Heart left ventricle (tissue), 16 donors: Measurements from ENCODE around the gene SLIT1. TPM values are rescaled to one million over a fixed set of nuclear protein-coding genes. Genes with fewer than 3 reads are reported as not detected.

Experiments used
- ATAC-seq, 4 donors: fragments of 200-7000 bp; cut with Tn5 transposase; one replicate each; pipeline ENCODE4 v1.9.1; 2020 to 2022; ENCODE audit warnings: moderate library complexity in 4 of 4, mild to moderate bottlenecking in 3 of 4, moderate number of reproducible peaks in 1 of 4
- DNase-seq, 5 donors: peaks; one replicate each; pipeline ENCODE4 v3.0.0-alpha.2; 2020
- H3K27ac ChIP-seq, 12 donors: fragments of 200-600 bp; sonication (generic) in 4 of 12; one replicate each; pipeline versions ENCODE4 v1.5.0 to v1.8.0; 2016 to 2022; ENCODE audit warnings: mild to moderate bottlenecking in 2 of 12
- H3K27me3 ChIP-seq, 9 donors: fragments of 200-600 bp; sonication (generic) in 2 of 9; one replicate each; pipeline versions ENCODE4 v1.5.1 to v1.8.0; 2016 to 2022; ENCODE audit warnings: mild to moderate bottlenecking in 3 of 9
- H3K36me3 ChIP-seq, 9 donors: fragments of 200-600 bp; sonication (generic) in 2 of 9; one replicate each; pipeline versions ENCODE4 v1.5.0 to v1.8.0; 2018 to 2022; ENCODE audit warnings: mild to moderate bottlenecking in 2 of 9
- H3K4me1 ChIP-seq, 12 donors: fragments of 200-600 bp; sonication (generic) in 4 of 12; one replicate each; pipeline versions ENCODE4 v1.5.0 to v1.8.0; 2016 to 2022; ENCODE audit warnings: mild to moderate bottlenecking in 3 of 12
- H3K4me3 ChIP-seq, 12 donors: fragments of 200-600 bp; sonication (generic) in 4 of 12; one replicate each; pipeline versions ENCODE4 v1.5.0 to v1.8.0; 2017 to 2022; ENCODE audit warnings: mild to moderate bottlenecking in 9 of 12, moderate library complexity in 4 of 12
- H3K9me3 ChIP-seq, 12 donors: fragments of 200-600 bp; sonication (generic) in 4 of 12; one replicate each; pipeline versions ENCODE4 v1.5.0 to v1.8.0; 2016 to 2022; ENCODE audit warnings: mild to moderate bottlenecking in 1 of 12
- CTCF ChIP-seq, 12 donors: fragments of 200-600 bp; sonication (generic) in 4 of 12; IDR thresholded peaks; one replicate each; pipeline versions ENCODE4 v1.5.0 to v1.8.0; 2018 to 2022; ENCODE audit warnings: antibody characterized with exemption in 12 of 12, mild to moderate bottlenecking in 5 of 12
- POLR2A ChIP-seq, 2 donors: fragments of 450-650 bp; IDR thresholded peaks; one replicate each; pipeline ENCODE4 v1.6.1; 2017; ENCODE audit warnings: antibody characterized with exemption in 2 of 2, mild to moderate bottlenecking in 2 of 2, moderate library complexity in 2 of 2
- WGBS, 4 donors: extraction: QIAGEN DNeasy Blood & Tissue Kit in 2 of 4; methylation state at CpG; one replicate each; pipeline versions ENCODE4 v1.1.5 to v1.1.7; 2013 to 2018; 5-methylcytosine and 5-hydroxymethylcytosine counted together
- intact Hi-C, 10 donors: fragments of 100-400 bp; cut with DNase I; formaldehyde crosslinking; loops; one replicate each; pipeline versions ENCODE4 v1.11.1 to v1.14.2; 2022
- polyA plus RNA-seq, 2 donors: library from polyadenylated mRNA; stranded (reverse); fragments of 200-250 nt; gene quantifications; one replicate each; pipeline ENCODE4 v1.2.3, GENCODE V29; 2013
- total RNA-seq, 9 donors: library from RNA; depleted of rRNA in 2 of 9; stranded (reverse); fragments of >200 nt in 2 of 9; fragmentation: NEBNext Ultra II Directional in 3 of 9; extraction: Animal tissue kit (Norgen Biotek cat#: 25700) in 3 of 9; gene quantifications; one replicate each; pipeline versions ENCODE4 v1.1.0 to v1.2.4, GENCODE V29; 2016 to 2023
- donor health status: ischemic (EF 13 %, LVEDD 7.1; RV severe dilation, severe dysfunction).
- donor health status: healthy with polysubstance abuse.
- donor health status: DM: no; HTN: yes; CAD: no.
- donor health status: DM: no; HTN: no; CAD: no.
- donor health status: ischemic (EF 25% LVEDD 6.9; RV normal size, moderate dysfunction).
- donor health status: ischemic (EF 25% LVEDD 5.7; RV mildly dilated, moderate dysfunction).
- donor health status: healthy.
- donor health status: DM: yes; HTN: yes; CAD: no.
- donor health status: ischemic (EF 35%, LVEDD 5.7; RV mildly dilated, moderate dysfunction).
- donor health status: nonischemic (EF 11% LVEDD 7.7; RV severe dilation, severe dysfunction).
- donor health status: DM: yes; HTN: yes; CAD: no.
- donor health status: PGD.
- donor health status: ischemic (EF 29% LVEDD 5.4; RV normal size, mild dysfunction).
- donor health status: nonischemic (EF 23%, LVEDD 6.1; RV moderate dilation, normal function).

Gene SLIT1
- total and polyA plus RNA-seq, 11 donors = 0.04 to 0.61 (median 0.12) TPM

GRCh38 chr10:97140049-97140846, 45.5 kb downstream of the SLIT1 start:
- TF ChIP-seq CTCF (IDR thresholded peaks at IDR 0.05) (no peak), POLR2A (IDR thresholded peaks at IDR 0.05) (no peak)
- Histone ChIP-seq H3K27ac (no peak overlapping the region), H3K27me3 (peaks cover 0 to 42% (median 10%) of the 10 kb centered on the region in 9 donors), H3K4me3 (no peak overlapping the region), H3K36me3 (no peaks in the 10 kb centered on the region), H3K4me1 (peaks cover 0 to 8% (median 0%) of the 10 kb centered on the region in 12 donors), H3K9me3 (no peaks in the 10 kb centered on the region)
- ATAC-seq (no peak), DNase-seq (no peak)
- intact Hi-C loops = no loop called here
- WGBS, 4 donors = 60 to 73% (median 71%) methylated on average over 23 of the region's 23 CpGs

- no peaks in the 10 kb centered on the region for H3K9me3 ChIP-seq
- H3K27me3 ChIP-seq = peaks cover 0 to 42% (median 10%) of the 10 kb centered on the region in 9 donors
- H3K27ac ChIP-seq = no peak overlapping the region
- TF ChIP-seq CTCF (IDR thresholded peaks at IDR 0.05) = no peak
- no peak for TF ChIP-seq POLR2A (IDR thresholded peaks at IDR 0.05)
- ATAC-seq = no peak
- WGBS, 4 donors = 83 to 92% (median 88%) methylated on average over 6 of the region's 6 CpGs
- H3K4me1 ChIP-seq = peaks cover 0 to 8% (median 0%) of the 10 kb centered on the region in 12 donors
- intact Hi-C loops = no loop called here
- DNase-seq = no peak
- no peaks in the 10 kb centered on the region for H3K36me3 ChIP-seq
- H3K4me3 ChIP-seq = no peak overlapping the region
Measured at GRCh38 chr10:97139651-97140048, 46.1 kb downstream of the SLIT1 start.

- Histone ChIP-seq H3K27ac (no peak overlapping the region), H3K36me3 (no peaks in the 10 kb centered on the region), H3K27me3 (peaks cover 0 to 42% (median 10%) of the 10 kb centered on the region in 9 donors), H3K4me1 (peaks cover 0 to 8% (median 0%) of the 10 kb centered on the region in 12 donors), H3K9me3 (no peaks in the 10 kb centered on the region), H3K4me3 (no peak overlapping the region)
- WGBS, 4 donors = 29 to 43% (median 40%) methylated on average over 7 of the region's 7 CpGs
- ATAC-seq (peak; percentile 71 to 94 (median 82)), DNase-seq (peak in 1 of 5 donors; percentile 47)
- intact Hi-C loops = no loop called here
- TF ChIP-seq CTCF (IDR thresholded peaks at IDR 0.05) = no peak
- no peak for TF ChIP-seq POLR2A (IDR thresholded peaks at IDR 0.05)
Measured at GRCh38 chr10:97138846-97139245, 46.9 kb downstream of the SLIT1 start.

- Histone ChIP-seq H3K27me3 (peaks cover 0 to 42% (median 10%) of the 10 kb centered on the region in 9 donors), H3K9me3 (no peaks in the 10 kb centered on the region), H3K36me3 (no peaks in the 10 kb centered on the region), H3K27ac (no peak overlapping the region), H3K4me1 (peaks cover 0 to 8% (median 0%) of the 10 kb centered on the region in 12 donors), H3K4me3 (no peak overlapping the region)
- ATAC-seq (no peak), DNase-seq (no peak)
- 65 to 81% (median 67%) methylated on average over 15 of the region's 15 CpGs for WGBS, 4 donors
- TF ChIP-seq CTCF (IDR thresholded peaks at IDR 0.05) (no peak), POLR2A (IDR thresholded peaks at IDR 0.05) (no peak)
- intact Hi-C loops = no loop called here
Measured at GRCh38 chr10:97138174-97138573, 47.6 kb downstream of the SLIT1 start.
